NCI-H526 (cell line): Measurements from ENCODE around the gene CDH26.
"Not testable (repeated sequence)": the region's sequence is repeated elsewhere in the genome, so short reads cannot be mapped to it uniquely, and the experiment has no call there.

Source experiments
- DNase-seq, 2 experiments: peaks; one replicate each; lab custom pipeline; 2025; lab: John Stamatoyannopoulos, UW

The CDH26 gene

DNA sequence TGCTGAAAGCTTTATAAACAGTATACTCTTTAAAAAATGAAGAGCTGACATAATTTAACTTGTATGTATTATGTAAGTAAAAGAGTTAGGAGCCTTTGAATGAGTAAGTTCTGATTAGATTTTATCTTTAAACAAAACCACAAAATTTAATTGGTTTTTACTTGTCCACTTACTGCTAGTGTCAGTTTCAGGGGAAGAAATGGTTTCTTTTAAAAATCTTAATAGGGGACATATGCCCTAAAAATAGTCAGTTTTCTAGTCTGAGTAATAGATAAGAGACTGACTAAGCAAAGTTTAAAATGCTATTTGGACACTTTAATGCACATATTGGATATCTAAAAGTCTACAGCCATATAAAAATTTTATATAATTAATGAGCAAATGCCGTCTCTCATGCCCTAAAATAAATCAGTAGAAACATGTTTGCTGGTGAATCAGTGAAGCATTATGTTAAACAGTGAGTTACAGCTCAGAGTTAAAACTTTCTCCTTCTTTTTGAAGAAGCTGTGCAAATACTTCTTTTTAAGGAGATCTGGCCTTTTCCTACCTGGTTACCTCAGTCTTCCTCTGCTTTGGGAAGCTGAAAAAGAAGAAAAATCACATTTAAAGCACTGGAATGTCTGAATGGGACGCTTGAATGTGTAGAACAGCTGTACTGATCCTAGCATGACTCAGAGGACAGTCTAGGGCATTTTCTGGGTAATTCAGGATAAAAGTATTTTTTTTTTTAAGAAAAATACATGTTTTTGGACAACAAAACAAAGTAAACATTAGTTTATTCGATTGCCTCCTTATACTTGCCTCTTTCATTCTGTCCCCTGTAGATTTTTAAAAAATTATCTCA, 55.3 kb downstream of the CDH26 start:
- no peak for DNase-seq

DNA sequence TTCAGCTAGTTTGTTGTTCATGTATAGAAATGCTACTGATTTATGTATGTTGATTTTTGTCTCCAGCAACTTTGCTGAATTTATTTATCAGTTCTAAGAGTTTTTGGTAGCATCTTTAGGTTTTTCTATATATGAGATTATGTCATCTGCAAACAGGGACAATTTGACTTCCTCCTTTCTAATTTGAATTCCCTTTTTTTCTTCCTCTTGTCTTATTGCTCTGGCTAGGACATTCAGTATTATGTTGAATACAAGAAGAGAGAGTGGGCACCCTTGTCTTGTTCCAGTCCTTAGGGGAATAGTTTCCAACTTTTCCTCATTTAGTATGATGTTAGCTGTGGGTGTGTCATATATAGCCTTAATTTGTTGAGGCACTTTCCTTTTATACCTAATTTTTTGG, 58.2 kb downstream of the CDH26 start:
- DNase-seq = no peak

DNA sequence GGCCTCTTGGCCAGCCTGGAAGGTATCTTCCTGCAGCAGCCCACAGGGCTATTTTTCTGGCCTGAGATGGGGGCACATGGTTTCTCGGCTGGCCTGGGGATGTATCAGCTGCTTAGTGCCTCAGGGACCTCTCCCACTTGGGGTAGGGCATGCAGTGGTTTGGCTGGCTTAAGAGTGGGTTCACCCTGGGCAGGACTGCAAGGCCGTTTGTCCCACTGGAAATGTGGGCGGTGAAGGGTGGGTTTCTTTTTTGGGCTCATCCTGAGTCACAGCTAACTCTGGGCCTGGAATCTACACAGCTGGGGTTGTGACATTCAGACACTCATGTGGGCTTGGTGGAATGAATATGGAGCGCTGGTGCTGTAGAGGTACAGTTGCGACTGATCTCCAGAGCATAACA, 62.0 kb downstream of the CDH26 start:
- DNase-seq = no peak

DNA sequence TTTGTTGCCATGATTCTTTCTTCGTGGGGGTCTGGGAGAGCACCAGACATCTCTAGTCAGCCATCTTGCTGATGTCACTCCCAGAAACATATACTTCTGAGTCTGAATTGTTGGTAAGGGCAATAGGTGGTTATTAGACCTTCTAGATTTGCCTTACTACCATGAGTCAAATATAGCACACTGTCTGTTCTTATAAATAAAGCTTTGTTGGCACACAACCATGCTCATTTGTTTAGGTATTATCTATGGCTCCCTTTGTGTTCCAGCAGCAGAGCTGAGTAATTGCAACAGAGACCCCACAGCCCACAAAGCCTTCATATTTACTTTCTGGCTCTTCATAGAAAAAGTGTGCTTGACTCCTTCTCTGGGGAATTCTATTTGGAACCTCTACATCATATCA, 62.9 kb downstream of the CDH26 start:
- no peak for DNase-seq

DNA sequence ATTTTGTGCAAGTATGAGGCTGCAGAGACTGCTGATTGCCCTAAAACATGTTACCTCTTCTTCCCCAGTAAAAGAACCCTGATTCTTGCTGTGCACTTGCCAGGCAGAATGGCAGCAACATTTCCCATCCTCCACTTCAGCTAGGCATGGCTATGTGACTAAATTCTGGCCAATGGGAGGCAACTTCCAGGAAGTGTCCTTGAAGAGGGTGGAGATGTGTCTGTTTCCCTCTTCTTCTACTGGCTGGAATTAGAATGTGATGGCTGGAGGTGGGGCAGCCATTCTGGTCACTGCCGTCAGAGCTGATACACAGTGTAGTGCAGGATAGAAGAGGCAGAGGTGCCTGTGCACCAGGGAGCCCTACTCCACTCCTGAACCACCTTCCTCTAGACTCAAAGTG, 64.6 kb downstream of the CDH26 start:
- no peak for DNase-seq

DNA sequence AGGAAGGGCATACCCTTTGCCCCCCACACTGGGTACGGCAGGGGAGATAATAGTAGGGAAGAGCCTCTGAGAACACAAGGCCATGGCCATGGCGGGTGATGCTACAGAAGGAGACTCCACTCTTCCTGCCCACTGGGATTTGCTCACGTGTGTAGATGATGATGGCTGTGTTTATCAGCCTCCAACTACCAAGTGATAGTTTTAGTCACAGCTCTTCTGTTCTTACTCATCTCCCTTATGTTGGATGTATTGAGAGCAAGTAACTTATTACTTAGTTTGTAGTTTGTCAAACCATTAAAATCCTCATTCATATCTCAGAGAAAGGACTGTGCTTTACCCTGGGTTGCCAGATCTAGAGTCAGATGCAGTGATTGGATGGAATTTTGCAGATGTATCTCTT, 66.0 kb downstream of the CDH26 start:
- DNase-seq = no peak

DNA sequence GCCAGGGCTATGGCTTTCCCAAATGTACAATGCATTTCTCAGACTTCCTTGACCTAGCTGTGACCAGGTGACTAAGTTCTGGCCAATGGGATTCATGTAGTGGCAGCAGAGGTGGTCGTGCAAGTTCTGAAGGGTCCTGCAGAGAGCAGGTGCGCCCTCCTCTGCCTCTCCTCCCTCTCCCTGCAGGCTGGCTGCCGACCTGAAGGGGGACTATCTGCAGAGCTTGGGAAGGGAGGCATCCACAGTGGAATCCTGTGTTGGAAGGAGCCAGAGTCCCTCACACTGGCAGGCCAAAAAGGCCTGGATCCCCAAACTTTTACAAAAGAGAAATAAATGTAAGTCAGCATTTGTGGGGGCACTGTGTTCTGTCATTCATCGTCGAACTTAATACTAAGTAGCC, 66.6 kb downstream of the CDH26 start:
- DNase-seq = no peak

DNA sequence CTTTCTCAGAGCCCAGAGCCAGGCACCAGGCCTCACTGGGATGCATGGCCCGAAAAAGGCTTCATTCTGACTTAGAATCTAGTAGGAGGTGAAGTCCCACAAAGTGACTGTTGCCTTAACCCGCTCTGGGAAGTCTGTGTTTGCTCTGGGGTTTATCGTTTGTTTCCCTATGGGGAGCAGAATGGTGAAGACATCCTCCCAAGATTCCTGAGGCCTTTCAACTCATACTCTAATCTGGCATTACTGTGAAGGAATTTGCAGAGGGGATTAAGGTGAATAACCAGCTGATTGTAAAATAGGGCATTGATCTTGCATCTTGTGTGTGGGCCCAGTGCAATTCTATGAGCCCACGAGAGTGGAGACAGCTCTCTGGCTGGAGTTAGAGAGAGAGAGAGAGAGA, 67.8 kb downstream of the CDH26 start:
- DNase-seq = no peak

DNA sequence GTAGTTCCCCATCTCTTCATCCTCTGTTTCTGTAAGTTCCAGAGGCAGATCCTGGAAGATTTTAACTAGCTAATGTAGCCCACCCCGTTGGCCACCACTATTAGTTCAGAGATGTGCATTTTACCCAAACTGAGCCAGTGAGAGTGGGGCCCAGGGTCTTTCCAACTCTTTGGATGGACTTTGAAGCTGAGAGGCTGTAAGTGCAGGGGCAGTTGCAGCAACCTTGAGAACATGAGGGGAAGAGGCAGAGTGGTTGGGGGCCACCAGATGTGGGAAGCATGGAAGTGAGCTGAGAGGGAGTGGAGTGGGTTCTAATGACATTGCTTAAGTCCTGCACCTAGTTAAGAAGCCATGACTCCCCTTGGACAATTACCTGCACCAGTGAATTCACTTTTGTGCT, 72.2 kb downstream of the CDH26 start:
- DNase-seq = no peak

DNA sequence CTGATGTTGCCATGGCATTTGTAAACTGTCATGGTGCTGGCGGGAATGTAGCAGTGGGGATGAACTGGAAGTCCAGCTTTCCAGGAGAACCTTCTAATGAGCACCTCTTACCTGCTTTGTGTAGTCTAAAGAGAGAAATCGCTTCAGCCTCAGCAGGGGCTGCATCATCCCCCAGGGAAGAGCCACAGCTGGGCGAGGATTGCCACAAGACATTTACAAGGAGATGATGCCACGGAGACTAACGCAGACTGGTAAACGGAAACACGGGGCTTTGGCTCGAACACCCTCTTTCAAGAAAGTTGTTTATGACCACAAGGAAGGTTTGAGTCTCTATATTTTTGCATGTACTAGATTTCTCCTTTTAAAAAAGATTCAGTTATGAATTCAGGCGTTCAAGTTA, 72.9 kb downstream of the CDH26 start:
- no peak for DNase-seq

DNA sequence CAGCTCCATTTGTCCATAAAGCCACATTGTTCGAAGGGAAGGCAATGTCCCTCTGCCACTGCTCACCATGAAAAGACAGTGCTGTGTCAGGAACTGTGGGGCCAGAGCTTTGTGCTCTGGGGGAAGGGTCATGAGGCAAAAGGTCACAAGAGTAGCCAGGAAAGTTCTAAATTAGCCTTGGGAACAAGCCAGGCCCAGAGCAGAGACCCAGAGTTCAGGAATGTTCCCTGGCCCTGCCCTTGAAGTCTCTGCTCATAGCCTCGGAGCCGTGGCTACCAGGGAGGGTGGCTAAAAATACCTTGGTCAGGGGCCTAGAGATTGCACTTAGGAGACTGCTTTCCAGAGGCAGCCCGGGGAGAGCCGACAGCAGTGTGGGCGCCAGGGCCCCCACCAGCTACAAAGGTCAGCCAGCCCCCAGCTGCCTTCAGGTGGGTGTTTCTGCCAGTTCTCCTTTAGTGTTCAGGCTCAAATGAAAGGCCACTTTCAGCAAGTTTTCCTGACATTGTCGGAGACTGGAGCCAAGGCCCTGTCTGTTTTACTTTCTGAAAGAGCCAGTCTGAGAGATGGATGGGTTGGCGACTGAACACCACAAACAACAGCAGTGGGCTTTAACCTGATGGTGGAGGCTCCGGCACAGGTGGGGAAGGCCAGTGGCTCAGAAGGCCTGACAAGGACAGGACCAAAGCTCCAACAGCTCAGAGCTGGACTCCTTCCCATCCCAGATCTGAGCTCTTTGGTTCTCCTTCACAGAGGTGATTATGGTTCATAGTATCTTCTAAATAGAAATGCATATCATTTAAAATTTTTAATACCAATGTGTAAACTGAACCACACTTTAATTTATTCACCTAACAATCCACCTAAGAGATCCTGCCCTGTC, 76.2 kb downstream of the CDH26 start:
- no peak for DNase-seq

DNA sequence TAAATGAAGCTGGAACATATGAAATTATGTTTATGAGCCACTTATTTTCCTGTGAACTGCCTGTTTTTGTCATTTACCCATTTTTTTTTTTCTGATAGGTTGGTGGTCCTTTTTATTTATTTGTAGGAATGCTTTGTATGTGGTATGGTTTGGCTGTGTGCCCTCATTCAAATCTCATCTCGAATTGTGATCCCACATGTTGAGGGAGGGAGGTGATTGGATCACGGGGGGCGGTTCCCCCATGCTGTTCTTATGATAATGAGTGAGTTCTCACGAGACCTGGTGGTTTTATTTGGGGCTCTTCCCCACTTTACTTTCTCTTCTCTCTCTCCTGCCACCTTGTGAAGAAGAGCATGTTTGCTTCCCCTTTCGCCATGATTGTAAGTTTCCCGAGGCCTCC, 77.3 kb downstream of the CDH26 start:
- no peak for DNase-seq

DNA sequence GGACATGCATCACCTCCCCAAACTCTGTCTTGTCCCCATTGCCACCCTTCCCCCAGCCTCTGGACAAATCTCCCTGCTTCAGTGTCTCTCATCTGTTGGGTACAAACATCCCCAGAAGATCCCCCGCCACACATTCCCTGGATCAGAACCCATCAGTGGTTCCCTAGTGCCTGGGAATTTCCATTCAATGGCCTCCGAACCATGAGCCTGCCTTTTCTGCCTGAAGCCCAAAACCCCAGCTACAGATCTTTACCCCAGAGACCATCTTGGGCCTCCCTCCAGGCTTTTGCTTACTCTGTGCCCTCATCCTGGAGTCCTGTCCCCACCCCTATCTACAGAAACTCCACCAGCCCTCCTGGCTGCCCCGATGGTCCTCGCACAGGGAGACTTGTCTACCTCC, 78.1 kb downstream of the CDH26 start:
- DNase-seq = no peak

DNA sequence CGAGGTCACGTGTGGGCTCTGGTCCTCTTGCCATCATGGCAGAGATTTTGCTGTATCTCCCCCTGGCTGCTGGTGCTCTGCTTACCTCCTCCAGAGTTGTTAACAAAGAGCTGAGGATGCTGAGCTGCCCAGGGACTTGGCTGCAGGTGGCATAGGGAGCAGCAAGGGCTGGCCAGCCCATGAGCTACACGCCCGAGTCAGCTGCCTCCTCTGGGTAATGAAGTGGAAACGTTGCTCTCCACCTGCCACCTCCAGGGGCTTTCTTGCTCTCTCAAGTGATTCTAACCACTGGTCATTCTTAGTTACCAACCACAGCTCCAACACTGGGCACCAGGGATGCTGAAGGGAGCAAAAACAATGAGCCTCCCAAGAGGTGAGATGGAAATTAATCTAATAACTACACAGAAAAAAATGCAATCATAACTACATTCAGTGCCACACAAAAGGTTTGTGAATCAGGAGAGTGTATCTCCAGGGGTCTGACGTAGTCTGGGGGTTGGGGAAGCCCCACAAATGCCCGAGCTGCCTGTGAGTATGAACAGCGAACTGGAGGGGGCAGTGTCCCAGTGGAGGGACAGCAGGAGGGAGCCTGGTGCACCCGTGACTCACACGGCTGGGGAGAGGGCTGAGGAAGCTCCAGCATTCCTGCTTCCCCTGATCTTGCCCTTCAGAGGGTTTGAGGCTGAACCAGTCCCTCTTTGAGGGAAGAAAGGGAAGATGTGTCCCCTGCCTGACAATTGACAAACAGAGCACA, 78.7 kb downstream of the CDH26 start:
- peak in 1 of 2 experiments; percentile 34 for DNase-seq

DNA sequence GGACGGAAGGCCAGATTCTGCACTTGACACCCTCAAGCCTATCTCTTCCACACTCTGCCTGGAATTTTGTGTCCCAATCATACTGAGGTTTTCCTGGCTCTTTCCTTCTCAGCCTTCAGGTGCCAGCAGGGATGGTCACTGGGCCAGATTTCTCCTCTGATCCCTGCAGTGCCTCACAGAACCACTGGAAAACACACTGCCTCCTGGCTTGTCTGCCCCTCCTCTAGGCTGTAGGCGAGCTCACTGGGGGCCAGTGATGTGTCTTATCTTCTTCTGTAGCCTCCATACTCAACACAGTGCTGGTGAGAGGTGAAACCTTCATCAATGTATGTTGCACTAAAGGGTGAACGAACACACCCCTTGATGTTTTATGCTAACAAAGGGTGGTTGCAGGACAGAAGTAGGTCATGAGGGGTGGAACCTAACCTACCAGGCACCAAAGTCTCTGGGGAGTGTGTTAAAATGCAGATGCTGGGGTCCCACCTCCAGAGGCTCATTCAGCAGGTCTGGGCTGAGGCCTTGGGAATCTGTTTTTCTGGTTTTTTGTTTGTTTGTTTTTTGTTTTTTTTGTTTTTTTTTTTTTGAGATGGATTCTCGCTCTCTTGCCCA, 80.3 kb downstream of the CDH26 start:
- no peak for DNase-seq

DNA sequence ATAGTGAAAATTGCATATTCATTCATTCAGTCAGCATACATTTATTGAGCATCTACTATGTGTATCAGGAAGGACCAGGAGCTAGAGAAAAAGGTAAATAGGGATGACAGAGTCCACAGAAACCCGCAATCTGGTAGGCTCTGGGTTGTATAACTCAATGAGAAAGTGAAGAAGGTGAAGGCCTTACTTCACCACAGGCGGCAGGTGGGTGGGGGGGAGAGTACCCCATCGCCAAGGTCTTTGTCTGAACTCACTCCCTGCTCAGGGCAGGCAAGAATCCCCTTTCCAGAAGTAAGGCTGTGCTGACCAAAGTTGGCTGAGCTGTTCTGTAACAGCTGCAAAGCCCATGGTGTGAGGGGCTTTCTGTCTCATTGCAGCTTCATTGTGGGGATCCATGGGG, 81.3 kb downstream of the CDH26 start:
- DNase-seq = no peak

DNA sequence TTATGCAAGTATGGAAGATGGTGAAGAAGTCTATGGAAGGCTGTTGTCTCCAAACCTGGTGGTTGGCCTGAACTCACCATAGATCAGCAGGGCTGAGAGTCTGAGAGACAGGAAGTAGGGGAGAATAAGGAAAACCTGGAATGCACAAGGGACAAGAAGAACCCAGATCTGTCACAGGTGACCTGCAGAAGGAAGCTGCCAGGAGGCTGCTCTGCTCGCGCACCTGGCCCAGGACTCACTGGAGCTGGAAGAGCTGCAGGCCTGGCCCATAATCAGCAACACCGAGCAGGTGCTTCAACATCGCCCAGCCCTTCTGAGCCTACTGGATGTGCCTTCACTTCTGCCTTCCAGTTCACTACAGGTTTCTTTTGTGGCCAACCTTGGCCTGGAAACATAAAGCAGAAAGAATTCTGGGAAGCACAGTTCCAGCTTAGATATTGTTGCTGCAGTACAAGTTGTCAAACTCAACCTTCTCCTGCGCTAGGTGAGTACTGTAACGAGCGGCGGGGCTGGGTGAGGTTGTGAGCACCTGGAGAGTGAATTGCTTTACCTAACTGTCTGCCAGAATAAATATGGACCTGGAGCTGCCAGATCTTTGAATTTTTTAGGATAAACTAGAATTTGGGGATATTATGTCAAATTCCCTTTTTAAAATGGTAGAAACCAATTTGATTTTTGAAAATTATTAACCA, 82.4 kb downstream of the CDH26 start:
- no peak for DNase-seq

DNA sequence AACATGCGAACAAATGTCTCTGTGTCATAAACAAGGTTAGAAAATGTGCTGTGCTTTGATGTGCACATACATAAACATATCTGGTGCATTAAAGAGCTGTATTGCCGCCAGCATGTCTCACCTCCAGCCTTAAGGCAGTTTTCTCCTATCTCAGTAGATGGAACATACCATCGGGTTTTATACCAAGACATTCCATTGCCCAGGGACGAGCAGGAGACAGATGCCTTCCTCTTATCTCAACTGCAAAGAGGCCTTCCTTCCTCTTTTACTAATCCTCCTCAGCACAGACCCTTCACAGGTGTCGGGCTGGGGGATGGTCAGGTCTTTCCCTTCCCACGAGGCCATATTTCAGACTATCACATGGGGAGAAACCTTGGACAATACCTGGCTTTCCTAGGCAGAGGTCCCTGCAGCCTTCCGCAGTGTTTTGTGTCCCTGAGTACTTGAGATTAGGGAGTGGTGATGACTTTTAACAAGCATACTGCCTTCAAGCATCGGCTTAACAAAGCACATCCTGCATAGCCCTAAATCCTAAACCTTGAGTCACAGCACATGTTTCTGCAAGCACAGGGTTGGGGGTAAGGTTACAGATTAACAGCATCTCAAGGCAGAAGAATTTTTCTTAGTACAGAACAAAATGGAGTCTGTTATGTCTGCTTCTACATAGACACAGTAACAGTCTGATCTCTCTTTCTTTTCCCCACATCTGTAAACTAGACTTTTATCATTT, 83.4 kb downstream of the CDH26 start:
- not testable (repeated sequence) for DNase-seq

DNA sequence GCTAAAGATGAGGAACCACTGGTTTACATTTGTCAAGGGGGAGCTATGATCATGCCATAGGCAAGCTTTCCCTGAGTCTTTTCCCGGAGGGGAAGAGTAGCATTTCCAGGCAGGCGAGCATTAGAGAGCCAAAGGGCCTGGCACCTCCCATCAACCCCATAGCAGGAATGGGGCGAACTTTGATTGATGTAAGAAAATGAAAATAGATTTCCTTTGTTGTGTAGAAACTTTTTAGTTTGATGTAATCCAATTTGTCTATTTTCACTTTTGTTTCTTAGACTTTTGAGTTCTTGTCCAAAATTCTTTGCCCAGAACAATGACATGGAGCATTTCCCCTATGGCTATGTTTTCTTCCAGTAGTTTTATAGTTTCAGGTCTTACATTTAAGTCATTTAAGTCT, 85.2 kb downstream of the CDH26 start:
- no peak for DNase-seq

DNA sequence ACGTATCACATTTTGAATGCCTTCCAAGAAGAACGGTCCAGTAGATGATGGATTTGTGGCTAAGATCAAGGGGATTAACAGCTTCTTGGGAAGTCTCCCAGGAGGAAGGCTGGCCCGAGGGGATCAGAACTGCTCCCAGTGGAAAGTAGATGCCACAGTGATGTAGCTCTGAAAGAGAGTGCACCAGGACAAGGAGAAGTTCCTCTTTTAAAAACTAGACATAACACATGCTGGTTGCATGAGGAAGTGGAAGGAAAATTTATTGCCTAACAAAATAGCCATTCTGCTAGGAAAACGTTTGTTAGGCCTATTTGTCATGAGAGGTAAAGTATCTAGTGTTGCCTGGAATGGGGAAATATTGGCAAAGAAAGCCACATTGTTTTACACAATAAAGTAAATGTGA, 87.8 kb downstream of the CDH26 start:
- DNase-seq = no peak

DNA sequence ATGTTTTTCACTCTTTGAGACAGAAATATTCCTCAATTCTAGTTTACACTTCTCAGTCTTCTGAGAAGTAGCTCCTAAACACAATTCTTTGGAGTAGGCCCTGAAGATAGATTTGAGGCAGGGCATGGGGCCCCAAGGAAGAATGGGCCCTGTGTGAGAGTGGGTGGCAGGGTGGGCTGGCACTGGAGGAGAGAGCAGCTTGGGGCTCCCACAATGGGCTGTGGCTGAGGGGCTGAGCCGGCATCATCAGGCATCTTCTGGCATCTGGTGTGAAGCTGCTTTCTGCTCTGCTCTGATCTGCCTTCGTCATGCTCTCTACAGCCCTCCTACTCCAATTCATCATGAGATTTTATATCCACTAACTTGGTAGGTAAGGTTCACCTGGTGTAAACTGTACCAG, 88.2 kb downstream of the CDH26 start:
- DNase-seq = no peak
